HCT116 (cell line): Measurements from ENCODE around the gene MYBPC3.

Experiments used
- EZH2 ChIP-seq: fragments of 200-600 bp; sonication (generic); IDR thresholded peaks from 2 replicates; pipeline ENCODE4 v1.6.1; 2017; ENCODE audit warnings: antibody characterized with exemption, mixed run types
- EZH2phosphoT487 ChIP-seq: fragments of 200-600 bp; IDR thresholded peaks from 2 replicates; pipeline ENCODE4 v1.6.1; 2018; ENCODE audit warnings: antibody characterized with exemption, borderline replicate concordance
- JUND ChIP-seq: IDR thresholded peaks from 2 replicates; pipeline ENCODE4 v1.6.1; 2012
- POLR2A ChIP-seq: IDR thresholded peaks from 2 replicates; pipeline ENCODE4 v1.7.0; 2011; ENCODE audit warnings: borderline replicate concordance; ENCODE audit not compliant: insufficient read depth, insufficient read length; ENCODE audit errors: extremely low read depth
- POLR2AphosphoS5 ChIP-seq: IDR thresholded peaks from 2 replicates; pipeline ENCODE4 v1.6.1; 2011; ENCODE audit warnings: mild to moderate bottlenecking, low read depth, low read length, moderate library complexity
- RAD21 ChIP-seq: IDR thresholded peaks from 2 replicates; pipeline ENCODE4 v1.6.1; 2012; ENCODE audit warnings: low read depth, mild to moderate bottlenecking
- SP1 ChIP-seq: IDR thresholded peaks from 2 replicates; pipeline ENCODE4 v1.6.1; 2012; ENCODE audit warnings: low read depth
- YY1 ChIP-seq: IDR thresholded peaks from 2 replicates; pipeline ENCODE4 v1.6.1; 2011; ENCODE audit warnings: low read length, low read depth, moderate library complexity, mild to moderate bottlenecking; ENCODE audit not compliant: insufficient replicate concordance; ENCODE audit errors: extremely low read depth
- ZFX ChIP-seq: fragments of 450-650 bp; IDR thresholded peaks from 2 replicates; pipeline ENCODE4 v1.6.1; 2017
- TF ChIP-seq, protein P1 (sequence below), 3 experiments: fragments of 200-600 bp in 1 of 3; sonication (generic) in 1 of 3; IDR thresholded peaks in 2 of 3; conservative IDR thresholded peaks in 1 of 3; 2 replicates each; pipeline ENCODE4 v1.5.1; 2012 to 2017; ENCODE audit warnings: low read depth in 2 of 3, low read length in 2 of 3, antibody characterized with exemption in 1 of 3, borderline replicate concordance in 1 of 3, control low read depth in 1 of 3, mild to moderate bottlenecking in 1 of 3, mixed read lengths in 1 of 3, mixed run types in 1 of 3, moderate library complexity in 1 of 3; ENCODE audit not compliant: insufficient read depth in 1 of 3
- TF ChIP-seq, protein P2 (sequence below): IDR thresholded peaks from 2 replicates; pipeline ENCODE4 v1.6.1; 2011; ENCODE audit warnings: mild to moderate bottlenecking, low read length, moderate library complexity; ENCODE audit not compliant: insufficient replicate concordance; ENCODE audit errors: extremely low read depth
- TF ChIP-seq, protein P3 (sequence below): IDR thresholded peaks from 2 replicates; pipeline ENCODE4 v1.6.1; 2012
- TF ChIP-seq, protein P4 (sequence below): IDR thresholded peaks from 2 replicates; pipeline ENCODE4 v1.6.1; 2012; ENCODE audit warnings: low read depth
- TF ChIP-seq, protein P5 (sequence below): IDR thresholded peaks from 2 replicates; pipeline ENCODE4 v1.6.1; 2012

DNA sequence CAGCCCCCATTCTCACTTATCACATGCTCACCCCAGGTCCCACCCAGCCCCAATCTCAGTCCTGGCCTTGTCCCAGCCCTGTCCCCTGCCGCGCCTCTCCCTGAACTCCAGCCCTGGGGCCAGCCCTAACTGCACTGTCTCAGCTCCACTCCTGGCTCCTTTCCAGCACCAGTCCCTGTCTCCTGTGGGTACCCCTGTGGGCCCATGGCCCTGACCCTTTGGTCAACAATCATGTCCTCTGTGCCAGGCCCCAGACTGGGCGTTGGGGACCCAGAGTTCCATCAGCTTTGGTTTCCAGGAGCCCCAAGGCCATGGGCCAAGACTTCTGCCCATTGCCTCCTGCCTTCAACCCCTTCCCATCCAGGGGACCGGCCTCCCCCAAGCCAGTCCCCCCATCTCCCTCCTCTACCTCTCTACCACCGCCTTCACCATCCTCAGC lies 25.1 kb upstream of the MYBPC3 start:
- TF ChIP-seq POLR2A = no peak
- TF ChIP-seq, protein P1, sequence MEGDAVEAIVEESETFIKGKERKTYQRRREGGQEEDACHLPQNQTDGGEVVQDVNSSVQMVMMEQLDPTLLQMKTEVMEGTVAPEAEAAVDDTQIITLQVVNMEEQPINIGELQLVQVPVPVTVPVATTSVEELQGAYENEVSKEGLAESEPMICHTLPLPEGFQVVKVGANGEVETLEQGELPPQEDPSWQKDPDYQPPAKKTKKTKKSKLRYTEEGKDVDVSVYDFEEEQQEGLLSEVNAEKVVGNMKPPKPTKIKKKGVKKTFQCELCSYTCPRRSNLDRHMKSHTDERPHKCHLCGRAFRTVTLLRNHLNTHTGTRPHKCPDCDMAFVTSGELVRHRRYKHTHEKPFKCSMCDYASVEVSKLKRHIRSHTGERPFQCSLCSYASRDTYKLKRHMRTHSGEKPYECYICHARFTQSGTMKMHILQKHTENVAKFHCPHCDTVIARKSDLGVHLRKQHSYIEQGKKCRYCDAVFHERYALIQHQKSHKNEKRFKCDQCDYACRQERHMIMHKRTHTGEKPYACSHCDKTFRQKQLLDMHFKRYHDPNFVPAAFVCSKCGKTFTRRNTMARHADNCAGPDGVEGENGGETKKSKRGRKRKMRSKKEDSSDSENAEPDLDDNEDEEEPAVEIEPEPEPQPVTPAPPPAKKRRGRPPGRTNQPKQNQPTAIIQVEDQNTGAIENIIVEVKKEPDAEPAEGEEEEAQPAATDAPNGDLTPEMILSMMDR (IDR thresholded peaks at IDR 0.05 in 2 of 3, conservative IDR thresholded peaks at IDR 0.05 in 1 of 3; ENCODE audit: borderline replicate concordance in 1 of 3, insufficient read depth in 1 of 3, low read depth in 2 of 3, low read length in 2 of 3) = no peak
- TF ChIP-seq POLR2AphosphoS5 = no peak
- no peak for TF ChIP-seq RAD21
- no peak for TF ChIP-seq SP1
- no peak for TF ChIP-seq YY1
- no peak for TF ChIP-seq EZH2
- TF ChIP-seq, protein P2, sequence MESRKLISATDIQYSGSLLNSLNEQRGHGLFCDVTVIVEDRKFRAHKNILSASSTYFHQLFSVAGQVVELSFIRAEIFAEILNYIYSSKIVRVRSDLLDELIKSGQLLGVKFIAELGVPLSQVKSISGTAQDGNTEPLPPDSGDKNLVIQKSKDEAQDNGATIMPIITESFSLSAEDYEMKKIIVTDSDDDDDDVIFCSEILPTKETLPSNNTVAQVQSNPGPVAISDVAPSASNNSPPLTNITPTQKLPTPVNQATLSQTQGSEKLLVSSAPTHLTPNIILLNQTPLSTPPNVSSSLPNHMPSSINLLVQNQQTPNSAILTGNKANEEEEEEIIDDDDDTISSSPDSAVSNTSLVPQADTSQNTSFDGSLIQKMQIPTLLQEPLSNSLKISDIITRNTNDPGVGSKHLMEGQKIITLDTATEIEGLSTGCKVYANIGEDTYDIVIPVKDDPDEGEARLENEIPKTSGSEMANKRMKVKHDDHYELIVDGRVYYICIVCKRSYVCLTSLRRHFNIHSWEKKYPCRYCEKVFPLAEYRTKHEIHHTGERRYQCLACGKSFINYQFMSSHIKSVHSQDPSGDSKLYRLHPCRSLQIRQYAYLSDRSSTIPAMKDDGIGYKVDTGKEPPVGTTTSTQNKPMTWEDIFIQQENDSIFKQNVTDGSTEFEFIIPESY = no peak
- TF ChIP-seq, protein P3, sequence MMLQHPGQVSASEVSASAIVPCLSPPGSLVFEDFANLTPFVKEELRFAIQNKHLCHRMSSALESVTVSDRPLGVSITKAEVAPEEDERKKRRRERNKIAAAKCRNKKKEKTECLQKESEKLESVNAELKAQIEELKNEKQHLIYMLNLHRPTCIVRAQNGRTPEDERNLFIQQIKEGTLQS = no peak
- TF ChIP-seq, protein P4, sequence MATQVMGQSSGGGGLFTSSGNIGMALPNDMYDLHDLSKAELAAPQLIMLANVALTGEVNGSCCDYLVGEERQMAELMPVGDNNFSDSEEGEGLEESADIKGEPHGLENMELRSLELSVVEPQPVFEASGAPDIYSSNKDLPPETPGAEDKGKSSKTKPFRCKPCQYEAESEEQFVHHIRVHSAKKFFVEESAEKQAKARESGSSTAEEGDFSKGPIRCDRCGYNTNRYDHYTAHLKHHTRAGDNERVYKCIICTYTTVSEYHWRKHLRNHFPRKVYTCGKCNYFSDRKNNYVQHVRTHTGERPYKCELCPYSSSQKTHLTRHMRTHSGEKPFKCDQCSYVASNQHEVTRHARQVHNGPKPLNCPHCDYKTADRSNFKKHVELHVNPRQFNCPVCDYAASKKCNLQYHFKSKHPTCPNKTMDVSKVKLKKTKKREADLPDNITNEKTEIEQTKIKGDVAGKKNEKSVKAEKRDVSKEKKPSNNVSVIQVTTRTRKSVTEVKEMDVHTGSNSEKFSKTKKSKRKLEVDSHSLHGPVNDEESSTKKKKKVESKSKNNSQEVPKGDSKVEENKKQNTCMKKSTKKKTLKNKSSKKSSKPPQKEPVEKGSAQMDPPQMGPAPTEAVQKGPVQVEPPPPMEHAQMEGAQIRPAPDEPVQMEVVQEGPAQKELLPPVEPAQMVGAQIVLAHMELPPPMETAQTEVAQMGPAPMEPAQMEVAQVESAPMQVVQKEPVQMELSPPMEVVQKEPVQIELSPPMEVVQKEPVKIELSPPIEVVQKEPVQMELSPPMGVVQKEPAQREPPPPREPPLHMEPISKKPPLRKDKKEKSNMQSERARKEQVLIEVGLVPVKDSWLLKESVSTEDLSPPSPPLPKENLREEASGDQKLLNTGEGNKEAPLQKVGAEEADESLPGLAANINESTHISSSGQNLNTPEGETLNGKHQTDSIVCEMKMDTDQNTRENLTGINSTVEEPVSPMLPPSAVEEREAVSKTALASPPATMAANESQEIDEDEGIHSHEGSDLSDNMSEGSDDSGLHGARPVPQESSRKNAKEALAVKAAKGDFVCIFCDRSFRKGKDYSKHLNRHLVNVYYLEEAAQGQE = no peak
- no peak for TF ChIP-seq EZH2phosphoT487
- no peak for TF ChIP-seq JUND
- TF ChIP-seq, protein P5, sequence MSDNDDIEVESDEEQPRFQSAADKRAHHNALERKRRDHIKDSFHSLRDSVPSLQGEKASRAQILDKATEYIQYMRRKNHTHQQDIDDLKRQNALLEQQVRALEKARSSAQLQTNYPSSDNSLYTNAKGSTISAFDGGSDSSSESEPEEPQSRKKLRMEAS = no peak
- no peak for TF ChIP-seq ZFX
